ENCODE results near the gene GRM8.

The GRM8 gene

DNA sequence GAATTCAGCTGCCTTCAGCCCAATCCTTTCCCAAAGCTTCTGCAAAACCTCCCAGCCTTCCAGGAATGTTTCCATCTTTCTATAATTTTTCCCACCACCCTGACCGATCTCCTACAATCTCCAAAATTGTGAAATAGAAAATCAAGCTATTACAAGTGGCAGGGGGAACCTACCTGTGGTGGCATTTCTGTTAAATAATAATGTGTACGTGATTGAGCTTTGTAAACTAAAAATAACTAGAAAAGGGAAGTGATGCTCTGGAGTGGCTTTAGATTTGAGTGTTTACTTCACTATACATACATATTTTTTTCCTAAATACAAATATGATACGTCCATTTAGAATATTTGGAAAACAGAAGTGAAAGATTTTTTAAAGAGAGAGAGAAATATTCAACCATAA, 593.6 kb downstream of the GRM8 start:
- no peak for DNase-seq (ENCODE audit: low read depth in 2 of 2)

DNA sequence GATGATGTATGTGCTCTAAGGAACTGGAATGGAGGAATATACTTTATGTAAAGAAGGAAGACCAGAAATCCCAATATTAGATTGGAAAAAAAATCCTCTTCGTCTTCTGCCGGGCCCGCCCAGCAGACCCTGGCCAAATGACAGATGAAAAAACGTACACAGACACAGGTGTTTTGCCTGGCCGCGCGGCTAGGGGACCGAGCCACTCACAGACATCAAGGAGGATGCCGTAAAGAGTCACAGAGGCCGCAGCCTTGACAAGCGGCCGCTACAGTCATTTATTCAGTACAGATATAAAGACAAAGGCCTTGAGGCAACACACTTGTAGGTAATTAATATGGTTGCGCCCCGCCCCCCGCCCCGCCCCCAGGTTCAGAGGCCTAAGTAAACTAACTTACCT, 594.1 kb downstream of the GRM8 start:
- DNase-seq (ENCODE audit: low read depth in 2 of 2): no peak

DNA sequence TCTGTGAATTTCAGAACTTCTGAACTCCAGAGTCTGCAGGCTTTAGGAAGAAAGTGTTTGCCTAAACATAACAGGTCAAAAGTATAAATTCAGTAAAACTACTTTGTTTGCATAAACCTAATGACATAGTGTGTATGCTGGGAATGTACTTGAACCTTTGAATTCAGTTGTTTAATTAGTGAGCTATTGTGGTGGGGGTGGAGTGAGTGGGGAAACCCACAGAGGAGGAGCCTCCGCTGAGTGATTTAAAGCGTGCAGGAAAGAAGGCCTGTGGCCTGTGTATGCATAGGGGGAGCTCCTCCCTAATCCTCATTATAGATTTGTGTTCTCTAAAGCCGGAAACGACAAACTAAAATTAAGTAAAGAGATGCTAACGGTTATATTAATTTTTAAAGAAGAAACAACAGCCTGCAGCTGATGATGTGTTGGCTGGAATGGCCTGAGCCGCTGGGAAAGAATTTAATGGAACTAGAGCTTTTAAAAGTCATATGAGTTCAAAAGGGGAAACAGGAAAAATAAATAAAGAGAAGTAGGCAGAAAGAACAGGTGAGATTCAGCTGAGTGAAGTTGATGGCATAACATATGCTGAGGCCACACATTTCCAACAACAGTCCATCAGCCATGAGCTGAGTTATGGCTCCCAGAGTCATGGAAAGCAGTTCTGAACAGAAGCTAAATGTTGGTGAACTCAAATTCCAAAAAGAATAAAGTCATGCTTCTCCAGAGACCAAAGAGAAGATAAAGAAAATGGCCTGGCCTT, 595.0 kb downstream of the GRM8 start:
- no peak for DNase-seq (ENCODE audit: low read depth in 2 of 2)

DNA sequence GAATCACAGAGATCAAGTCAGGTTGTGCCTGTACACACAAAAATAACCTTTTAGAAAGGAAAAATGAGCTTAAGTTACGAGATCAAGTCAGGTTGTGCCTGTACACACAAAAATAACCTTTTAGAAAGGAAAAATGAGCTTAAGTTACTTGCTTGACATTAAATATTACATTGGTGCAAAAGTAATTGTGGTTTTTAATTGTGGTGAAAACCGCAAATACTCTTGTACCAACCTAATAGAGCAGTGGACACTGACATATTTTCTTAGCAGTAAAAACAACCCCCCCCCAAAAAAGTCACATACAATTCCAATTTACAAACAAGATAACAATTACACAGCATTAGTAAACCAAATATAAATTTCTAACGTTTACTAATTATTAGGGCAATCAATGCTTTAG, 595.6 kb downstream of the GRM8 start:
- DNase-seq (ENCODE audit: low read depth in 2 of 2): no peak

DNA sequence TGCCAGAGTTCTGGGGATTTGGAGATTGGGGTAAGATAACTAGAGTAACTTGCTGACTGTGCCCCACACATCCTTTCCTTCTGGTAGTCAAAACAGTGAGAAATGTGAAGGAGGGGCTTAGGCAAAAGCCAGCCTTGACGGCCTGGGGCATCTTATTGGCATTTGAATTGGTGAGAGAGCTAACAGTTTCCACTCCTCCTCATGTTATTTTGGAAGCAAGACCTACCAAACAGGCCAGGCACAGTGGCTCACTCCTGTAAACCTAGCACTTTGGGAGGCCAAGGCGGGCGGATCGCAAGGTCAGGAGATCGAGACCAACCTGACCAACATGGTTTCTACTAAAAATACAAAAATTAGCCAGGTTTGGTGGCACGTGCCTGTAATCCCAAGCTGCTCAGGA, 596.6 kb downstream of the GRM8 start:
- DNase-seq (ENCODE audit: low read depth in 2 of 2): no peak

DNA sequence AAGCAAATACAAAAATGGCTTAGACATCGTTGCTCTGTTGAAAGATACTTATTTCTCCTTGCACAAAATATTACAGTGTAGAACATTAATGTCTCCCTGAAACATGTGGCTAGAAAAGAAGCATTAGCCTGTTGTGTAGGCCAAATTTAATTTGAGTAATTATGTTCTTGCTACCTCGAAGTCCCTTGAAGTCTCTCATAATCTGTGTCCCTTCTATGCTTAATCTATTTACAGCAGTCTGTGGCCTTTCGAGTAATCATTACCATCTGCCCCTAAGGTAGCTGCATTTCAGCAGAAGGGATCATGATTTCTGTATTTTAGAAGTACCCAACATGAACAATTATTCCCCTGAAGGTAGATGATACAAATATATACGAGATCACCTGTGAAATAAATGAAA, 615.2 kb downstream of the GRM8 start:
- DNase-seq (ENCODE audit: low read depth in 2 of 2): no peak

DNA sequence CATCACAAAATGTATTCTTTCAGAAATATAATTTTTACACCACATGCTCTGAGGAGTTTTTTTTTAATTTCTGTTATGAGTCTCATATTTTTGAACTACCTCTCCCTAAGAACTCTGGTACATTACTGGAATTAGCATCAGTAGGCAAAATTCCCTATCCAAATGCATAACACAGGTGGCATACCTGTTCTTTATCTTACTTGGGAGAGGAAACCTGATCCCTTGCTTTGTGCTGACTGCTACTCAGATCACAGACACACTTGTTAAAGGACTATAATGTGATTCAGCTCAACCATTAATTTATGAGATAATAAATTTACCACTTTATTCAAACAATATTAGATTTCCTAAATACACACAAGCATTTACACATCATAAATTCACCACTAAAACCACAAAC, 617.2 kb downstream of the GRM8 start:
- no peak for DNase-seq (ENCODE audit: low read depth in 2 of 2)

DNA sequence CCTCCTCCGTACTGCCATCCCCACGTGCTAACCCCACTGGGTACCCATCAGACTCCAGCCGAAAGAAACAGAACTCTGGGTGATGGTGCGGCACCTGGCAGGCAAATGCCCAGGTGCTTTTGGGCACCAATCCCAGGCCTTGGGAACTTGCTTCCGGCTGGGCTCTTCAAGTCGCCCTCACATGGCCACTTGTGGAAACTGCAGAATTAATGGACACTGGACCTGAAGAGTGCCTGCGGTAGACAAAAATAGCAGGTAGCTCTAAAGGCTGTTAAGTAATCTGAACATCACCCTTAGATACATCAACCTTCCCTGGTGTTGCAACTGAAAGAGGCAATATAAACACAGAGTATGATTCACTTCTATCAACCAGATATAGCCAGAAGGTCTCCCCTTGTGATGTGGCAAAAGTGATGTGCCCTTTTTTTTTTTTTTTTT, 644.4 kb downstream of the GRM8 start:
- no peak for DNase-seq (ENCODE audit: low read depth in 2 of 2)

DNA sequence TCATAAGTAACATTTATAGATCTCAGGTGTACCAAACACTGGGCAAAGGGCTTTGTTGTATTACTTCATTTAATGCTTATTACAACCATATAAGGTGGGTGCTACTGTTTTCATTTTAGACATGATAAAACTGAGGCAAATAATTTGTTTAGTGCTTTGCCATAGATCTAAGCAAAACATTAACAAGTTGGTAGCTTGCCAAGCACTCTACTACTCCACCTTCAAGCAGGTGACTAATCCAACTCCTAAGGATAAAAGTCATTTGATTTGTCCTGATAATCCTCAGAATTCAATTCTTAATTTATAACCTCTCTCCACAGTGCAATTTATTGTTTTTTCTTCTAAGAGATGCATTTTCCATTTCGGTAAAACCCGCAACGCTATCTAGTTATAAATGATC, 646.4 kb downstream of the GRM8 start:
- no peak for DNase-seq (ENCODE audit: low read depth in 2 of 2)

DNA sequence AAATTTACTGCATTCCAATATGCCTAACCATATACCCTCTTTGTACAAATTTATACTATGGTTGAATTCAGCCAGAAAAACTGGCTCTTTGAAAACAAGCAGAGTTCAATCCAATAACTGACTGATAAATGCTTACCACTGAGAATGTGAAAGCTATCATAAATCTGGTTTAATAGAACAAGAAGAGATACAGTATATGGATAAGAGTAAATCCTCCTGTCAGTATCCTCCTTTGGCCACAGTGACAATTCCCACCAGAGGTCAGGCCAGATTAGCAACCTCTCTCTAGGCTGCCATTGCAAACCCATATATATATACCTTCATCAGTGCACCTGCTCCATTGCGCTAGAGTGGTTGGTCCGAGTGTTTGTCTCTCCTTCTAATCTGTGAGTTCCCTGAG, 647.2 kb downstream of the GRM8 start:
- DNase-seq (ENCODE audit: low read depth in 2 of 2): no peak

DNA sequence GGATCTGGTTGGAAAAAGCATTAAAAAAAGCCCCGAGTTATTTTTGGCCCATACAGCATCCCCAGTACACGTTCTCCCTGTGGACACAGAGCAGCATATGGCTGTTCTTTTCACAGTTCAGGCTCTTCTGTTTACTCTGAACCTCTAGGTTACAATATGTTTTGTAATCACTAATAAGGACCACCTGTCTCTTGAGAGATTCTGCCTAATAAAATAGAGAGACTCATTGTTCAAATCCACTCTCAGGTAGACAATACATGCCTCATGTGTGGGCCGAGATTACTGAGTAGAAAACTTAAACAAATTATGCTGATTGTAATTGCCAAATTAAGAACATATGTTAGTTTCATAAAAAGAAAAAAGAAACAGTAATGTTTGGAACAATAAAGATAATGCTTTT, 647.7 kb downstream of the GRM8 start:
- no peak for DNase-seq (ENCODE audit: low read depth in 2 of 2)

DNA sequence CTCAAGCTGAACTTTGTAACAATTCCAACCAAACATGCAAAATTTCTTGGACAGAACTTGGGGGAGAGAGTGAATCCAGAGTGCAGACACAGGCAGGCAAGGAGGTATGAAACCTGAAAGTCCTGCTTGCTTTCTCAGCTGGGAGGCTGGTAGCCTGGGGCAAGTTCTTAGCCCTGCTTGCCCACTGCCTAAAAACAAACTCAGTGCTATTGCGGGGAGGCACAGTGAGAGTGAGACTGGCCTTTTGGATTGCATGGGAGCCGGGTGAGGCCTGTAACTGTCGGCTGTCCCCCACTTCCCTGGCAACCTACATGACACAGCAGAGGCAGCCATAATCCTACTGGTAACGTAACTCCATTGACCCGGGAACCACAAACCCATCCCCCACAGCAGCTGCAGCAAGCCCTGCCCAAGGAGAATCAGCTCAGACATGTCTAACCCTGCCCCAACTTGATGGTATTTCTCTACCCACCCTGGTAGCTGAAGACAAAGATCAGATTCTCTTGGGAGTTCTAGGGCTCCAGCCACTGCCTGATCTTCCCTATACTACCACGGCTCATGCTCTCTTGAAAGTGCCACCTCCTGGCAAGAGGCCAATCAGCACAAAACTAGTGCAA, 663.6 kb downstream of the GRM8 start:
- no peak for DNase-seq (ENCODE audit: low read depth in 2 of 2)

DNA sequence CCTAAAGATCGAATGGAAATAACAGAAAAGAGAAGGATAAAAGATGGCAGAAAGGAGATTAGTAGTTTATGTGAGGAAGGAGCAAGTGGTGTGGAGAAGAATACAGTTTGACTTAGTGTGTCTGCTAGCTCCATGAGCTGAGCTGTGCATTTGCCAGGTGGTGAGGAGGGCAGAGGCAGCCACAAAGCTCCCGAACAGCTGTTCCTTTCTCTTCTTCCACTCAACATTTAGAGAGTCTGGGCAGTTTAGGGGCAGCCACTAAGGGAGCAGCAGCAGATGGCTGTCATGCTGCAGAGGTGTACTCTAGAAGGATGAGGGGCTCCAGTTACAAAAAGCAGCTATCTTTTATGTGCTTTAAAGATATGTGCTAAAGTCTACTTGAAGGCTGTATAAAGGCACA, 674.4 kb downstream of the GRM8 start:
- no peak for DNase-seq (ENCODE audit: low read depth in 2 of 2)

DNA sequence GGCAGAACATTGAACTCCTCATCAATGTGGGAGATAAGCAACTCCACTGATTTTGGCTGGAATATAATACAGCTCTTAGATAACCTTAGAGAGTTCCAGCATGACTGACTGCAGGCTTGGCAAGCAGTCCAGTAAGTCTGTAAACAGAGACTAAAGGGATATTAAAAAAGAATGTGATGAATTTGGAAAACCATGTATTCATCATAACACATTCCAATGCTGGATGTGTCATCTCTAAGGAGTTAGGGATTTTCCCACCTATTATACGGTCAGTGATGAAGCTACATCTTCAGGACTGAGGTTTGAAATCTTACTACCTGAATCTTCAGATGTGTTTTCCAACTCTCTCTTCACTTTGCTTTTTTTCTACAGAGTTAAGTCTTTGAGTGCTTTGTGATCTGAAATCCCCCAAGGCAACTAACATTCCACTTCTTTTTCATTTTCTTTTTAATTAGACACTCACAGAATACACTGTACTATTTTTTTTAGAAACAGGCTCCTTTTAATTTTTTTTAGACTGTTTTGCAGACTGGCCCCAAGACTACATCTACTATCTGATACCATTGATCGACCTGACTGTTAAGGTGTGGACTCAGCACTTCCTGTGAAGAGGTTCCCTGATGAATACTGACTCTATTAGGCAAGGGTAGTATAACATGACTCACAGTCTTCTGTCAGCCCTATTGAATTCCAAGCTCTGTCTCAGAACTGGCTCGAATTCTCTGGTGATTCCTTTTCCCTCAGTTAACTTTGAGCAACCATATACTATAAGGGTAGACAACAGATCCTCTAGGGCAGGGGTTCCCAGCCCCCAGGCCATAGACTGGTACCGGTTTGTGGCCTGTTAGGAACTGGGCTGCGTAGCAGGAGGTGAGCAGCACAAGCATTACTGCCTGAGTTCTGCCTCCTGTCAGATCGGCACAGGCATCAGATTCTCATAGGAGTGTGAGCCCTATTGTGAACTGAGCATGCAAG, 678.2 kb downstream of the GRM8 start:
- no peak for DNase-seq (ENCODE audit: low read depth in 2 of 2)

DNA sequence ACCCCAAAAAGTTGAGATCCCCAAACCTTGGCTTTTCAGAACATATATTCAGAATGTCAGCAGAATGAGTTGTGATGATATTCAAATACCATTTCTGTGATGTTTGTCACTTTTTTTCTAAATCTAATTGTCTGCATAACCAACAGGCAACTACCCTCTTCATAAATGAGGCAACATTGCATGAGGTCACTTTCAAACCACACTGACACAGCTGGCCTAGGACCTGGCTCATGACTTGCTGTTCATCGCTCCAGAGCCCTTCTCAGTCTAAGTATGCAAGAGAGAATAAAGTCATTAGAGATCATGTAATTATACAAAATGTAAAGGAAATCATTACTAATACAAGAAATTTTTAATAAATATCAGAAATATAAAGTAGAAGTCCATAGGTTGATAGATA, 681.9 kb downstream of the GRM8 start:
- no peak for DNase-seq (ENCODE audit: low read depth in 2 of 2)

DNA sequence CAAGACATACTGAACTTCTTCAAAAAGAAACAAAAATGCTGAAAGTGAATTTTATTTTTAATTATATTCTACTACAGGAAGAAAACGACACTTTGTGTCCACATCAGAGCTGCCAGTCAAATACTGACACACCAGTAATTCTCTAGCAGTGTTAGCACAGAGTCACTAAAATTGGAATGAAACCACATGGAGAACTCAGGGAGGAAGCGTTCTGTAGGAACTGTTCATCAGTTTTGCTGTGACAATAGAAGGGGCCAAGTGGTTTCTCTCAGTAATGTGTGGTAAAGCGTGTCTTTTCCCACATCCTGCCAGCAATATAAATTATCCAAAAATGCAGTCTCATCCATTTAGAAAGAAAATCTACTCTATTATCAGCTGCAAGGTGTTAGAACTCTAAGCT, 683.3 kb downstream of the GRM8 start:
- DNase-seq (ENCODE audit: low read depth in 2 of 2): no peak

DNA sequence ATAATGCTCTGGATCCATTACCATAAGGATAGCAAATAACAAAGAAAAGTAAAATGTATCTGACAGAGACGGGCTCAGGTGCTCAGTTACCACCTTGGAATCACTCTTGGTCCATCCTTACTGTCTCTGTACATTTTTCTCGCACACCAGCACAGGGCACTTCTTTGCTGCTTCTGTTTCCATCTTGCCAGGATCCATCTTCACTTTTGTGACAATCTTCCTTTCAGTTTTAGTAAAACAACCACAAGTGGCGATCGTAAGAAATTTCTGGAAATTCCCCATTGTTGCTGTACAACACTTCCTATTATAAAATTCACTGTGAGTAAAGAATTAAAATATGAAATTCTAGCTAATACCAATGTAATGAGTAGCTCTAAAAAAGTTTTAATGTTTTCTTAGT, 695.5 kb downstream of the GRM8 start:
- DNase-seq (ENCODE audit: low read depth in 2 of 2): no peak

DNA sequence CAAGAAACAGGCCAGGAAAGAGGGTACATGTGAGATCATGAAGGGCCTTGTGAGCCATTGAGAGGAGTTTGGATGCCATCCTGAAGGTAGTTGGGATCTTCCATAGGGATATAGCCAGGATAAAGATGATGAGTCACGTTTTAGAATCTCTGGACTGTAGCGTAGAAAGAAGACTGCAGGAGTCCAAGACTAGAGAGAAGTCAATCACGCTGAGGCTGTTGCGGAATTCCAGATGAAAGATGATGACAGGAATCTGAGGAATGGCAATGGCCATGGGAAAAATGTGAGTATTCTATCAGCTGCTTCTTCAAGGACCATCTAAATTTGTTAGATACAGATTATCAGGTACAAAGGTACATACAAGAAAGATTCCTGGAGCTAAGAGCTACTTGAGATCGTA, 711.3 kb downstream of the GRM8 start:
- no peak for DNase-seq (ENCODE audit: low read depth in 2 of 2)

DNA sequence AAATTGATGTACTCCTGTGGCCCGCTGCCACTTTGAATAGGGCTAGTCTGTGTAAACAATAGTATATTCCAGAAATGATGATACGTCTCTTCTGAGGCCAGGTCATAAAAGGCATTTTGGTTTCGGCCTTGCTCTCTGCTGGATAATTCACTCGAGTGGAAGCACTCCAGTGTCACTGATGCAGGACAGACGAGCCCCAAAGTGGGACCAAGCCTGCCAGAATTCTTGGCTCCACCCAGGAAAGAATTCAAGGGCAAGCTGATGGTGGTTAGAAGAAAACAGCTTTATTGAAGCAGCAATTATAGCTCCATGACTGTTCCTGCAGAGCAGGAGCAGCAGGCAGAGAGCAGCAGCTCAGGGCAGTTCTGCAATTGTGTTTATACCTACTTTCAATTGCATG, 717.6 kb downstream of the GRM8 start:
- no peak for DNase-seq (ENCODE audit: low read depth in 2 of 2)

DNA sequence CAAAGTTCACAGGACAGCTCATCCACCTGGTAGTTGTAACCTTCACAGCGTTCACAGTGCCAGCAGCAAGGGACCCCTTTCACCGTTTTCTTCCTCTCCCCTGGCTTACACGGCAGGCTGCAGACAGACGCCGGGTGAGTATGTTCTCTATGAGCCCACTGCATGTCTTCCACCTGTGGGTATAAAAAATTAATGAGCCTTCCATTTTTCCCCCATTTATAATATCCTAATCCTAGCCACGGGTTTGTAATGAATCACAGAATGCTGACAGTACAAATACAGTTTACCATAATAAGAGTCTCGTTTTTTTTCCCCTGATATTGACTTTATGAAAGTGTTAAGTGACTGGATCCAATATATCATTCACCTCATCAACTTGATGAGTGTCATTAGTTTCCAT, 719.0 kb downstream of the GRM8 start:
- no peak for DNase-seq (ENCODE audit: low read depth in 2 of 2)

DNA sequence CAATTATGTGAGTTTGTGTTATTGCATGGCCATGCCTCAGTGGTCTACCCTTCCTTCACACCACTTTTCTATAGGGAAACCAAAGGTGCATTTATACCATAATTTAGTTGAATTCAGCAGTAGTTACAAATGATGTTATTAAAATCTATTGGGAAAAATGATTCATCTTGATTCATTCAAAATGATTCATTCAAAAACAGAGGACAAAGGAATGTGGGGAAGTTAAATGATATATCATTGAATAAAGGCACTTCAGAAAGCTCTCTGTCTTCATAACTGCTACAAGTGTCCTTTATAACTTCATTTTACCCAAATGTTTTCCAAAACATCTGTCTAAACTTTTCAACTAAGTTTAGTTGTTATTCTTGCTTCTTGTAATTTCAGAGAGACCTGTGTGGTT, 722.9 kb downstream of the GRM8 start:
- DNase-seq (ENCODE audit: low read depth in 2 of 2): no peak

DNA sequence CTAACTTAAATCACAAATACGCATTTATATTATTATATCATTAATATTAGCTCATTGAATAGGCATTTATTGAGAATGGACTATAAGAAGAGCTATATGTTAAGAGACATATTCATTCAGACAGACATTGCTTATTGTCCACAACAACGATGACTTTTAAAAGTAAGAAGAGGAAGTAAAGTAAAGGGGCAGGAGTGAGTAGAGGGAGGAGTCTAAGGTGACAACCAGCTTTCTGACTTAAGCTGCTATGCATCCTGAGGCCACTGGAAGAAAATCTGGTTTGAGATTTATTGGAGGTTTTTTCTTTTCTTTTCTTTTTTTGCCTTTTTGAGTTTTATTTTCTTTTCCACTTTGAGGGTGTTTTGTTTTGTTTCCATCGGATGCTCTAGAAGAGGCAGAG, 723.5 kb downstream of the GRM8 start:
- no peak for DNase-seq (ENCODE audit: low read depth in 2 of 2)

DNA sequence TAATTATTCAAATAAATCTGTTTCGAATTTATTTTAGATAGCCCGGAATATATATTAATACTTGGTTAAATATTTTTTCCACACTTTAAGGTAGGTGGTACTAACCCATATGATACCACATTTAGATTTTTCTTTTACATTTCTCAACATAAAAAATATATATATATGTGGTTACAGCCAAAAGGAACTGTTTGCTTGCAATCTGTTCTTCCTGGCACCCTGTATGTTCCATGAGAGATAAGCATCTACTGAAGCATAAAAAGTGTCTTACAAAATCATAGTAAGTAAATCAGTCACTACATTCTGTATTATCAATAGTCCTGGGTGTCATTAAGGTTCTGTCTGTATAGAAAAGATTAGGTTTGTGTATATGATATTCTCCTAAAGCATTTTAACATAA, 726.8 kb downstream of the GRM8 start:
- no peak for DNase-seq (ENCODE audit: low read depth in 2 of 2)

Data from activated CD8-positive, alpha-beta memory T cell treated with anti-CD3 and anti-CD28 coated beads for 4 hours (primary cell).